Suppressor macrophage treated with lipopolysaccharide for 4 hours (primary cell): ENCODE data around the gene GLRX.

ENCODE experiments used
- DNase-seq: peaks from one replicate; pipeline ENCODE4 v3.0.0-alpha.2; 2020

The GLRX gene, protein sequence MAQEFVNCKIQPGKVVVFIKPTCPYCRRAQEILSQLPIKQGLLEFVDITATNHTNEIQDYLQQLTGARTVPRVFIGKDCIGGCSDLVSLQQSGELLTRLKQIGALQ

GRCh38 chr5:95822542-95823181 is at the start of gene GLRX:
Gene GLRX, minus strand, starts transcription at chr5:95822726. Its CDS starts 64 bp downstream, at chr5:95822662.
- peak; percentile 80 for DNase-seq

DNA sequence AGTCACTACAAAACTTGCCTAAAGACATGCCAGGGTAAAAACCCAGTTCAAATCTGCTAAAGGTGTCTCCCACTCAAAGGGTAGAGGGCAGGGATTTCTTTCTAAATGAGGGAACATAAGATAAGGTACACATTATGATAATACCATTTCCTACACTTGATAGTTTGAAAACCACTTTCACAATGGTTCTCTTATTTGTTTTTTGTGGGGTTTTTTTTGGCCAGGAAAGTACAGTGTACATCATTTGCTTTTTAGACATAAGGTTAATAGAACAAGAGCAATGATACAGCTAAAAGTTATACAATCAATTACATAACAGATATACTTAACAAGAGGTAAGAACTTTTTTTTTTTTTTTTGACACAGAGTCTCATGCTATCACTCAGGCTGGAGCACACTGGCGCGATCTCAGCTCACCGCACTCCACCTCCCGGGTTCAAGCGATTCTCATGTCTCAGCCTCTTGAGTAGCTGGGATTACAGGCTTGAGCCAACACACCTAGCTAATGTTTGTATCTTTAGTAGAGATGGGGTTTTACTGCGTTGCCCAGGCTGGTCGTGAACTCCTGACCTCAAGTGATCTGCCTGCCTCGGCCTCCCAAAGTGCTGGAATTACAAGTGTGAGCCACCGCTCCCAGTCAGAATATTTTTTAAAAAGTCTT is 48.8 kb upstream of the GLRX start:
- no peak for DNase-seq

DNA sequence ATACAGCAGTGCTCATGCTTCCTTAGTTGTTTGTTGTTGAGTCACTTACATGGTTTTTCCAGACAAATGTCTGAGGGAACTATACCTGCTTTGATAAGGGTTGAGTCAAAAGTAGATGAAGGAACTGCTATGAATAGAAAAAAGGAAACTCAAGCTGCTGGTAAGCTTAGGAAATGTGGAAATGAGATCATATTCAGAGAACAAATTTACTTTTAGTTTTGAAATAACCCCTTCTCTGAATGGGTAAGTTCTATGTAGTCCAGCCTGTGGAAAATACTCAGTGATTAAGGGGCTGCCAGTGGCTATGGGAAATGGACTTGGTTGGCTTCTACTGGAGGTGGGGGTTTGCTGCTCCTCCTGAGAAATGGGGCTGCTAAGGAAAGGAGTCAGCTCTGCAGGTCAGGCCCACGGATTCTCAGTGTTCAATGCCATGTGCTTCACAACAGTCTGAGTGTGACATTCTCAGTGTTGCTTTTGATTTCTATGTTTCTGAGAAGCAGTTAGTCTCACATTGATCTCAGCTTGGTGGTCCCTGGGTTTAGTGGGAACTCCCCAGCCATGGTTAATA is 47.7 kb upstream of the GLRX start:
- peak; percentile 88 for DNase-seq

DNA sequence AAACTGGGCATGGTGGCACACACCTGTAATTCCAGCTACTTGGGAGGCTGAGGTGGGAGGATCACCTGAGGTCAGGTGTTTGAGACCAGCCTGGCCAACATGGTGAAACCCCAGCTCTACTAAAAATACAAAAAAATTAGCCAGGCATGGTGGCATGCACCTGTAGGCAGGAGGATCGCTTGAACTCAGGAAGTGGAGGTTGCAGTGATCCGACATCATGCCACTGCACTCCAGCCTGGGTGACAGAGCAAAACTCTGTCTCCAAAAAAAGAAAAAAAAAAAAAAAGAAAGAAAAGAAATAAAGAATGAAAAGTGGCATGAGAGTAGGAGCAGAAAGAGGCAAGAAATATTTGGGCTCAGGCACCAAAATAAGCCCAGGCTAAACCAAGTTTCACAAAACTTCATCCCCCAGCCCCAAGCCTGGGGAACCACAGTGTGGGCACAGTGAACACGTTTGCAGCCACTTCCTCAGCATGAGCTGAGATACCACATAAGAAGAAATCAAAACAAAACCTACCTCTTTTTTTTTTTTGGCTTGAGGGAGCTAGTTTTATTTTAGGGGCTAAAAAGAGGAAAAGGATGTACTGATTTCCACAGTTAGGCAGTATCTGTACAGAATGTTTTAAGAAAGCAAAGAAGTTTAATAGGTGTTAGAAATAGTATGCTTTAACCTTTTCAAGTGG is 46.8 kb upstream of the GLRX start:
- peak; percentile 64 for DNase-seq

GRCh38 chr5:95868136-95868535 is 45.6 kb upstream of the GLRX start:
- DNase-seq: no peak

GRCh38 chr5:95866435-95867040 is 44.0 kb upstream of the GLRX start:
- DNase-seq: peak; percentile 76

GRCh38 chr5:95864944-95865504 is 42.5 kb upstream of the GLRX start:
- DNase-seq: peak; percentile 60

DNA sequence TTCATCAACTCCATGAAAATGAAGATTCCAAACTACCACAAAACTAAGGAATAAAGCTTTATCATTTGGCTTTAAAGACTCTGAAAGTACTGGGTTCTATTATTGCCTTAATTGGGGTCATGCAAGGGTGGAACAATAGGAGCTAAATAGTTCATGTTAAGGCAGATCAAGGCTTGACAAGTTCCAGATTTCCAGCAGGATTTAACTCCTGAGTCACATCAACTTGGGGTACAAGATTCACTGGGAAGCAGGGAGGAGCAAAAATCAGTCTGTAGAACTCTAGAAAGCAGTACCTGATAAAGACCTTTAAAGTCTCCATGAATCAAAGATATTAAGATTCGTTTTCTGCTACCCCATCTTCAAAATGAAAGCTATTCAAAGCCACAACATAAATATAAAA is 41.9 kb upstream of the GLRX start:
- DNase-seq: no peak

GRCh38 chr5:95863383-95863757 is 40.8 kb upstream of the GLRX start:
- peak; percentile 92 for DNase-seq

DNA sequence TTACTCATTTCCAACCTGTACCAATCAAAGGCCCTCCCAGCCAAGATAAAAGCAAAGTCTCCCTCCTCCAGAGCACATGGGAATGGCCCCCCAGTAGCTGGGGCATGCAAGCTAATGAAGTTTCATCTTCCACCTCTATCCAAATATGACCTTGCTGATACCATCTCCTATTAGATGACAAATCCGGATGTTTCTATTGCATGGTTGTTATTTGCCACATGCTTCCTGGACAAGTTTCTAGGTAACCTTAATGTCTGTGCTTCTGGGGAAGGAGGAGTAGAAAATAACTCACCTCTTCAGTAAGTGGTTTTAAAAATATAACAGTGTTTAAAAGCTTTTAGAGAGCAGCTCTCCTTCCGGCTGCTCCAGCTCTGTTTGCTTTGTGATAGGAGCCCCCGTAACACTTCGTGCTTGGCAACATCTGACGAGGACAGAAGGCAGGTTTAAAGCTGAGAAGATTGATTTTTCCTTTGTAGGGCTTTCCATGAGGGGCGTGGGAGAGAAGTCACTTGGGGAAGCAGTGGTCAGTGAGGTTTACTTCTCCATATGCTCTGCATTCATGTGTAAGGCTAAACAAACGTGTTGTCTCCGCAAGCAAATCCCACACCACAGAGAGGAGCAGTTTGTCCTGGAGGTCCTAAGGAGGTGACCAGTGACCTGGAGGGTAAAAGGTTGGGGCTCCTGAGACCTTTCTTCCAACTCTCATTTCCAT is 40.3 kb upstream of the GLRX start:
- DNase-seq: peak; percentile 66

DNA sequence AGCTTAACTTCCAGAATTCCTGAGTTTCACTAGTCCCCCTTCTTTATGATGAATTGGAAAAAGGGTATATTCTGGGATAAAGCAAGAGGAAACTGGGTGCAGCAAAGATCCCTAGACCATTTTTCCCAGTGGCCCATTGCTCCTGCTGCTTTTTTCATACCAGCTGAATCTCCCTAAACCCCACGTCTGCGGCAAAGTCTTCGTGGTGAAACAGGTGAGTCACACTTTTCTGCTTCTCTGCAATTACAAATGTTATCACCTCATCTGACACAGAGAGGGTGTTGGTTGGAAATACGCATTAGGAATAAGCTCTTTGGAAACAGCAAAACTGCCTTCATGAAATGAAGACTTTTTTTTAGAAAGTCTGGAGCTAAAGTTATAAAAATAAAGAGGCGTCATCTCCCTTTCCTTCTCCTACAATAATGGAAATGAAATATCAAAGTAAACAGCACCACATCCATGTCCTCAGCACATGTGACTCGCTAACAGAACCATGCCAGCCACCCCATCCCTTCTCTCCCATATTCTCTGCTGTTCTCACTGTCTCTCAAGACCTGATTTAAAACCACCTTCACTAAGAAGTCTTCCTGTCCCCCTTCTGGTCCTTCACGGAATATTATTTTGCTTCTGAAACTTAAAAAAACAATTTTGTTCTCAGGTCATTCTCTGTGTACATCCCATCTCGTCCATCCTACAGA is 39.5 kb upstream of the GLRX start:
- peak; percentile 51 for DNase-seq

GRCh38 chr5:95861221-95861863 is 38.8 kb upstream of the GLRX start:
- DNase-seq: peak; percentile 96

- DNase-seq: no peak
Measured at GRCh38 chr5:95859661-95860060, 37.1 kb upstream of the GLRX start.

DNA sequence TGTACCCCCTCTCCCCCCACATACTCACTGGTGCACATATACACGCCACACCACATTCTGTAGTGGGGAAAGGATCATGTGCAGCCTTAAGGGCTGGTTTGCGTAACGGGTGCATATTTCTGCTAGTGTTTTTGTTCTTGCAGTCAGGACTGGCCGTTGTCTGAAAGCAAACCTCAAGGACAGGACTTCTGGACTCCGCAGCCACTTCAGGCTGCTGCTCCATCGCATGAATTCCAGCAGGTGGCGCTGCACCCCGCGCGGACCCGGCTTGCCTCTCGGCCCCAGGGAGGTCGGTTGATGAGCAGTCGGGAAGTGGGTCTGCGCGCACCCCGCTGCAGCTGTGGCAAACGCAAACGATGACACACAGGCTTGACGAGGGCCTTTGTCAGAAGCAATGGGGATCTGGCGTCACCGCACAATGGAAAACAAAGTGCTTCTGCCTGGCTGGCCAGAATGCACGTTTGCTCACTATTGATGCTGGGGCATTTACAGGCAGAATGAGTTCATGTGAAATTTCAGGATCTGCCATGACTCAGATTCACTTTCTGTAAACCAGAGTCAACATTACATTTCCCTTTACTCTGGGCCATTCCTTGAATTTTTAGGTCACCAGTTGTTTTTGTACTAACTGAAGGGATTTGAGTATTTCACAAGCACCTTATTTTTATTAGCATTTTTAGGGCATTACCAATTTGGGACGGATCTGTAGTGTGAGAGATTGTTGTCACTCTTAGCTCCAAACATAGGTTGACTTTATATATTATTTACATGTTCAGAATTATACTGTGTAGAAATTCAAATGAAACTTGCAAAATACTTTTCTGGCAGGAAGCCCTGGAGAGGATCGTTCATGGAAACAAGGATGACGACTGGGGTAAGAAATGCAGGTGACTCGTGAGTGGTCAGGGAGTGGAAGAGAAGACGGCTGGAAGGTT is 36.4 kb upstream of the GLRX start:
- DNase-seq: peak; percentile 99

- peak; percentile 81 for DNase-seq
Measured at GRCh38 chr5:95858023-95858461, 35.5 kb upstream of the GLRX start.

- DNase-seq: no peak
Measured at GRCh38 chr5:95857185-95857945, 34.8 kb upstream of the GLRX start.

GRCh38 chr5:95856501-95856981 is 34.0 kb upstream of the GLRX start:
- no peak for DNase-seq

GRCh38 chr5:95853490-95853889 is 31.0 kb upstream of the GLRX start:
- DNase-seq: no peak

- DNase-seq: no peak
Measured at GRCh38 chr5:95852567-95852966, 30.0 kb upstream of the GLRX start.
